ENCODE measurements around the gene SBF2.
"Not testable (repeated sequence)": the region's sequence is repeated elsewhere in the genome, so short reads cannot be mapped to it uniquely, and the experiment has no call there.

The SBF2 gene

GRCh38 chr11:9752091-9752490, 541.9 kb downstream of the SBF2 start:
- no peak for DNase-seq (ENCODE audit: low read depth, low spot score)

- DNase-seq (ENCODE audit: low read depth, low spot score): no peak
These were observed 543.5 kb downstream of the SBF2 start for GRCh38 chr11:9750551-9750950.

- peak; percentile 51 for DNase-seq (ENCODE audit: low read depth, low spot score)
These were observed 545.6 kb downstream of the SBF2 start for GRCh38 chr11:9748361-9748970.

- no peak for DNase-seq (ENCODE audit: low read depth, low spot score)
These were observed 546.2 kb downstream of the SBF2 start for GRCh38 chr11:9747828-9748227.

- DNase-seq (ENCODE audit: low read depth, low spot score): no peak
These were observed 546.8 kb downstream of the SBF2 start for GRCh38 chr11:9747229-9747628.

- no peak for DNase-seq (ENCODE audit: low read depth, low spot score)
These were observed 548.4 kb downstream of the SBF2 start for GRCh38 chr11:9745411-9746211.

- DNase-seq (ENCODE audit: low read depth, low spot score): not testable (repeated sequence)
These were observed 550.5 kb downstream of the SBF2 start for GRCh38 chr11:9743512-9743911.

- DNase-seq (ENCODE audit: low read depth, low spot score): no peak
These were observed 552.8 kb downstream of the SBF2 start for GRCh38 chr11:9741260-9741659.

- no peak for DNase-seq (ENCODE audit: low read depth, low spot score)
These were observed 553.7 kb downstream of the SBF2 start for GRCh38 chr11:9740202-9740883.

GRCh38 chr11:9739123-9739900, 554.7 kb downstream of the SBF2 start:
- no peak for DNase-seq (ENCODE audit: low read depth, low spot score)

GRCh38 chr11:9738707-9739106, 555.3 kb downstream of the SBF2 start:
- DNase-seq (ENCODE audit: low read depth, low spot score): no peak

GRCh38 chr11:9738116-9738515, 555.9 kb downstream of the SBF2 start:
- no peak for DNase-seq (ENCODE audit: low read depth, low spot score)

GRCh38 chr11:9736365-9736764, 557.7 kb downstream of the SBF2 start:
- DNase-seq (ENCODE audit: low read depth, low spot score): no peak

GRCh38 chr11:9735919-9736318, 558.1 kb downstream of the SBF2 start:
- no peak for DNase-seq (ENCODE audit: low read depth, low spot score)

- no peak for DNase-seq (ENCODE audit: low read depth, low spot score)
These were observed 558.8 kb downstream of the SBF2 start for GRCh38 chr11:9735236-9735635.

- DNase-seq (ENCODE audit: low read depth, low spot score): no peak
These were observed 560.8 kb downstream of the SBF2 start for GRCh38 chr11:9733212-9733611.

- DNase-seq (ENCODE audit: low read depth, low spot score): no peak
These were observed 561.6 kb downstream of the SBF2 start for GRCh38 chr11:9732453-9732852.

- DNase-seq (ENCODE audit: low read depth, low spot score): no peak
These were observed 562.8 kb downstream of the SBF2 start for GRCh38 chr11:9731256-9731655.

Data from brain pericyte (primary cell).